ENCODE data around the gene BPIFB3.

BPIFB3 gene

GRCh38 chr20:33016581-33017109 is 37.1 kb upstream of the BPIFB3 start:
- DNase-seq = no peak

- no peak for DNase-seq
Observed at GRCh38 chr20:33017542-33017941, 36.2 kb upstream of the BPIFB3 start.

GRCh38 chr20:33018169-33018931 is 35.4 kb upstream of the BPIFB3 start:
- no peak for DNase-seq

GRCh38 chr20:33019465-33020277 is 34.0 kb upstream of the BPIFB3 start:
- no peak for DNase-seq

- no peak for DNase-seq
Observed at GRCh38 chr20:33020278-33021161, 33.2 kb upstream of the BPIFB3 start.

- no peak for DNase-seq
Observed at GRCh38 chr20:33021879-33022278, 31.8 kb upstream of the BPIFB3 start.

GRCh38 chr20:33022289-33022688 is 31.4 kb upstream of the BPIFB3 start:
- DNase-seq = no peak

- no peak for DNase-seq
Observed at GRCh38 chr20:33022694-33023438, 30.8 kb upstream of the BPIFB3 start.

- no peak for DNase-seq
Observed at GRCh38 chr20:33023439-33024242, 30.1 kb upstream of the BPIFB3 start.

- no peak for DNase-seq
Observed at GRCh38 chr20:33024243-33024560, 29.5 kb upstream of the BPIFB3 start.

GRCh38 chr20:33024609-33025317 is 28.9 kb upstream of the BPIFB3 start:
- no peak for DNase-seq

GRCh38 chr20:33025318-33025876 is 28.3 kb upstream of the BPIFB3 start:
- DNase-seq = no peak

GRCh38 chr20:33026072-33026778 is 27.5 kb upstream of the BPIFB3 start:
- DNase-seq = no peak

- DNase-seq = no peak
Observed at GRCh38 chr20:33026779-33027759, 26.6 kb upstream of the BPIFB3 start.

- DNase-seq = no peak
Observed at GRCh38 chr20:33027769-33028751, 25.6 kb upstream of the BPIFB3 start.

GRCh38 chr20:33028875-33029274 is 24.8 kb upstream of the BPIFB3 start:
- no peak for DNase-seq

GRCh38 chr20:33030076-33030475 is 23.6 kb upstream of the BPIFB3 start:
- DNase-seq = no peak
